ENCODE measurements around the gene PRKG1.

Gene PRKG1

DNA sequence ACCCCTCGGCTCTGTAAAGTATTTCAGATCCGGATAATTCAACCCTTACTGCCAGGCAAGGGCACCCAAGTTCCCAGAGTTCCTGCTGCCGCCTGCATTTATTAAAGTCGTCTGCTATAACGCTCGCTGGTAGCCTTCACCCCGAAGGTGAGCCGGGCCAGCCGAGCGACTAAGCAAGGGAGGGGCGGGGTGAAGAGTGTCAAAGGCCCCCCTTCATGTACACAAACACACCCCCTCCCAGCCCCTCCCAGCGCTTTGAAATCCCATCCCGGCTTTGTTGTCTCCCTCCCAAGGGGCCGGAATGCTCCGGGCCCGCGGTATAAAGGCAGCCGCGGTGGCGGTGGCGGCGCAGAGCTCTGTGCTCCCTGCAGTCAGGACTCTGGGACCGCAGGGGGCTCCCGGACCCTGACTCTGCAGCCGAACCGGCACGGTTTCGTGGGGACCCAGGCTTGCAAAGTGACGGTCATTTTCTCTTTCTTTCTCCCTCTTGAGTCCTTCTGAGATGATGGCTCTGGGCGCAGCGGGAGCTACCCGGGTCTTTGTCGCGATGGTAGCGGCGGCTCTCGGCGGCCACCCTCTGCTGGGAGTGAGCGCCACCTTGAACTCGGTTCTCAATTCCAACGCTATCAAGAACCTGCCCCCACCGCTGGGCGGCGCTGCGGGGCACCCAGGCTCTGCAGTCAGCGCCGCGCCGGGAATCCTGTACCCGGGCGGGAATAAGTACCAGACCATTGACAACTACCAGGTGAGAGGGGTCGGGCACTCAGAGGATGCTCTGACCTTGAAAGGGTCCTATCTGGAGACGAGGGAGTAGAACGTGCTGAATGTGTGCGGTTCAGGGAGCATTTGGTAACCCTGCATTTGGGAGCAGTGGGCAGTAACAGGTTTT lies 1239.9 kb downstream of the PRKG1 start, which contains the start of gene DKK1:
Gene DKK1, plus strand, starts transcription at position 349 of the 889 bp plus-strand sequence. Its CDS starts 154 bp downstream, at position 503.
- no peak for DNase-seq

DNA sequence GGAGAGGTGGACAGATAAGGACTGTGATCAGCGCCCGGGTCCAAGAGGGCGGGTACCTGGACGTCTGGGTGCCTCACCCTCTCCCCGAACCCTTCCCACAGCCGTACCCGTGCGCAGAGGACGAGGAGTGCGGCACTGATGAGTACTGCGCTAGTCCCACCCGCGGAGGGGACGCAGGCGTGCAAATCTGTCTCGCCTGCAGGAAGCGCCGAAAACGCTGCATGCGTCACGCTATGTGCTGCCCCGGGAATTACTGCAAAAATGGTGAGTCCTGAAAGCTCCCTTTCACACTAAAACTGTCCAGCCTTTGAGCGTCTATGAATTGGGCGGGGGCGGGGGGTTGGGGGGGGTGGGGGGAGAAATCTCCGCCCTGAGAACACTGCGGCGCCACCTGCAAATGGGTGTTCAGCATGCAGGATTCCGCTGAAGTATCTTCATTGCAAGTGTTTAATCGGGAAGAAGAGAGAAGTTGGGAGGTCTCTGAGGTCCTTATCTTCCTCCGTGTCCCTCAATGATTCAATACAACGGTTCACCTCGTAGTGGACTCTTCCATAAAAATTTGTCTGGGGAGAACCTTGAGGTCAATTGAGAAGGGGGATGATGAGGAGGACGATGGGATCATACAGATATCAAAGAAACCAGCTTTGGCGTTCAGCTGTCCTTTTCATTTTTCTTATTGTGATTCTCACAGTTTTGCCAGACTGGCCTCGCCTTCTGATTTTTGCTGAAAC lies 1240.7 kb downstream of the PRKG1 start:
- DNase-seq, result no peak

DNA sequence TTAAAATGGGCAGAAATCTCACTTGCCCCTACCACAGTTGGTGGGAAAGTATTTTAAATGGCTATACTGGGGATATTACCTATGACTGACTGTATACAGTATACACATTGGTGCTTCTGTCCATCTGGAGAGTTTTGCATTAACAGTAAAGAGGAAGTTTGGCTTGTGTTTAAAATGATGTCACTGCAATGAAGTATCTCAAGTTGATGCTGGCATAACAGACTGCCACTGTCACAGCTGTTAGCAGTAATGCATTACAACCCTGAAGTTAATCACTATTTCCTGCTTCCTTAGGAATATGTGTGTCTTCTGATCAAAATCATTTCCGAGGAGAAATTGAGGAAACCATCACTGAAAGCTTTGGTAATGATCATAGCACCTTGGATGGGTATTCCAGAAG lies 1241.7 kb downstream of the PRKG1 start:
- DNase-seq, result no peak

DNA sequence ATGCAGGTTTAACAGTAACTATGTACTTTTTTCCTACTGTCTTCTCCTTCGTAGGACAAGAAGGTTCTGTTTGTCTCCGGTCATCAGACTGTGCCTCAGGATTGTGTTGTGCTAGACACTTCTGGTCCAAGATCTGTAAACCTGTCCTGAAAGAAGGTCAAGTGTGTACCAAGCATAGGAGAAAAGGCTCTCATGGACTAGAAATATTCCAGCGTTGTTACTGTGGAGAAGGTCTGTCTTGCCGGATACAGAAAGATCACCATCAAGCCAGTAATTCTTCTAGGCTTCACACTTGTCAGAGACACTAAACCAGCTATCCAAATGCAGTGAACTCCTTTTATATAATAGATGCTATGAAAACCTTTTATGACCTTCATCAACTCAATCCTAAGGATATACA lies 1242.2 kb downstream of the PRKG1 start:
- no peak for DNase-seq

DNA sequence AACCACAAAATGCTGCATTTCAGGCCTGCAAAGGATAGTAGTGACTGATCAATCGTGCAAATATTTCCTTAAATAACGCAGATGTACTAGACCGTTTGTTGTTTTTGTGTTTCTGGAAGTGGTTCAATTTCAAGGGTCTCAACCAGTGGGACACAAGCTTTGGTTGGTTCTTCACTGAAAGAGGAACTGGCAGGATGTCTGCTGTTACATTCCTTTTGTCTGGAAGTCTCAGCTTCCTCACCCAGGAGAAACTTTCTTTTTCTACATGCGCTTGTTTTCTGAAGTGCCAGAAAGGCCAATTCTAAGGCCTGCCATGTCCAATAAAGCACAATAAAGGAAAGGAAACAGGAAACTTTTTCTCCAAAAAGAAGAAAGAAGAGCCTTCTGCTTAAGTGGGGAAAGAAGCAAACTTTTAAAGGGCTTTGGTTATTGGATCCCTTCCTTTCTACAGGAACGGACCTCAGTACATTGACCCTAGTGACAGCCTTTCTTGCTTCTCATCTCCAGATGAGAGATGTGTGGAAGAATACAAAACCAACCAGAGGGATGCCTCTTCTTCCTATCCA lies 1243.9 kb downstream of the PRKG1 start:
- DNase-seq, result no peak

DNA sequence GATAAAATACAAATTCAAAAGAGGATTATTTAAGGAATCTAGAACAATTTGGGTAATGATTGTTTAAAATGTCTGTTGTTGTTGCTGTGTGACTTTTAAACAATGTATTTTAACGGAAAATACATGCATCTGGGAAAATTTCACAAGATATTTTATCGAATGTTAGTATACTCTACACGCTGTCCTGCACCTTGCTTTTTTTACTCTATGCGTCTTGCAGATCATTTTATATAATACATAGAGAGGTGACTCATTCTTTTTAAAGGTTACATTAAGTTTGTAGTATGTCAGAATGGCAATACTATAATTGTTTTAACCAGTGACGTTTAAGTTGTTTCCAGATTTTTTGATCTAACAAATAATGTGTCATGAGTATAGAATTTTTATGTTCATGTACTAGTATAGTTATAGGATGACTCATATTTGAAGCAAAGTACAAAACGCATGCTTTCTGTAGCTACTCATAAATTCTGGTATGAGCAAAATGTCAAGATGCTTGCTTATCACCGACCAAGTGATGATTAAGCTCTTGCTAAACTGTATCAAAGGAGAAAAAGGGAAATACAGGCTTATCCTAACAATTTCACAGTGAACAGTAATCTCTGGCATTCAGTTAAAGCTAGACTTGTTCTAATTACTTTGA lies 1244.7 kb downstream of the PRKG1 start:
- no peak for DNase-seq

DNA sequence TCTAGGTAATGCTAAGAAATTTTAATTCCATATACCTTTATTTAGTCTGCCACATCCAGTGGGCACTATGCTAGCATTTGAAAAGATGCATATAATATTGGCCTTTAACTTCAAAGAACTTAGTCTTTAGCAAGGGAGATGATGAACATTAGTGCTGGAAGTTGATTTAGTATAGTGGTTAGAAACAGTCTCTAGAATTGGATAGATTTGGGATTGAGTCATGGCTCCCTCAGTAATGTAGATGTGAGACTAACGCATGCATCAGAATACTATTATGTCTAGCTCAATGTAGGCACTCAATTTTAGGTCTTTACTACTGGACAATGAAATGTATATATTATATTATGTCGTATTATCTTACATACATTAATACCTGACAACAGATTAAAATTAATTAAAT lies 1245.6 kb downstream of the PRKG1 start:
- DNase-seq, result no peak

DNA sequence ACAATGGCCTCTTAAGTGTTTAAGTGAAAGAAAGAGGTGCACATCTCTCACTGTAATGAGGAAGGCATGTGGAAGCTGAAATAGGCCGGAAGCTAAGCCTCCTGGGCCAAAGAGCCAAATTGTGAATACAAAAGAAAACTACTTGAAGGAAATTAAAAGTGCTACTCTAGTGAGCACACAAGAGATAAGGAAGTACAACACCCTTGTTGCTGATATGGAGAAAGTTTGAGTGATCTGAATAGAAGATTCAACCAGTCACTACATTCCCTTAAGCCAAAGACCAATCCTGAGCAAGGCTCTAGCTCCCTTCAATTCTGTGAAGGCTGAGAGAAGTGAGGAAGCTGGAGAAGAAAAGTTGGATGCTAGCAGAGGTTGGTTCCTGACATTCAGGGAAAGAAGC lies 1248.0 kb downstream of the PRKG1 start:
- no peak for DNase-seq

DNA sequence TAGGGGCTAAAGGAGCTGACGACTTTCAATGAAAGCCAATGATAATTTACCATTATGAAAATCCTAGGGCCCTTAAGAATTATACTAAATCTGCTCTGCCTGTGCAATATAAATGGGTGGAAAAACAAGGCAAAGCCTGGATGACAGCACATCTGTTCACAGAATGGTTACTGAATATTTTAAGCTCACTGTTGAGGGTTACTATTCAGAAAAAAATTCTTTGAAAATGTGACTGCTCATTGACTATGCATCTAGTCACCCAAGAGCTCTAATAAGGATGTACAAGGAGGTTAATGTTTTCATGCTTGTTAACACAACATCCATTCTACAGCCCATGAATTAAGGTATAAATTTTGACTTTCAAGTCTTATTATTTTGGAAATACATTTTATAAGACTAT lies 1248.6 kb downstream of the PRKG1 start:
- no peak for DNase-seq

DNA sequence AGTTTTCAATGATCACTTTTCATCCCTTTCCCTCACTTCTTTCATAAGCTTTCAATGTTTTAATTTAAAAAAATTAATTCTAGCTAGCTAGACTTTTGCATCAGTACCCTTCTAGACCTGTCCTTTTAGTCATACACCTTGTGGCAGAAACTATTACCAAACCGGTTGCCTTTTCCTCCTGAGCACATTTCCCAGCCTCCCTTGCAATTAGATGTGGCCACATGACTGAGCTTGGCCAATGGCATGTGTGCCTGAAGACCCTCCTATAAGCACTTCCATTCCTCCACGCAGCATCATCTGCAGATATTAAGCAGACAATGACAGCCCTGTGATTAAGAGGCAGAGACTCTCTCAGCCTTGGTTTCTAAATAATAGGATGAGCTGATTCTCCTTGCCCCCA lies 1252.1 kb downstream of the PRKG1 start:
- no peak for DNase-seq

DNA sequence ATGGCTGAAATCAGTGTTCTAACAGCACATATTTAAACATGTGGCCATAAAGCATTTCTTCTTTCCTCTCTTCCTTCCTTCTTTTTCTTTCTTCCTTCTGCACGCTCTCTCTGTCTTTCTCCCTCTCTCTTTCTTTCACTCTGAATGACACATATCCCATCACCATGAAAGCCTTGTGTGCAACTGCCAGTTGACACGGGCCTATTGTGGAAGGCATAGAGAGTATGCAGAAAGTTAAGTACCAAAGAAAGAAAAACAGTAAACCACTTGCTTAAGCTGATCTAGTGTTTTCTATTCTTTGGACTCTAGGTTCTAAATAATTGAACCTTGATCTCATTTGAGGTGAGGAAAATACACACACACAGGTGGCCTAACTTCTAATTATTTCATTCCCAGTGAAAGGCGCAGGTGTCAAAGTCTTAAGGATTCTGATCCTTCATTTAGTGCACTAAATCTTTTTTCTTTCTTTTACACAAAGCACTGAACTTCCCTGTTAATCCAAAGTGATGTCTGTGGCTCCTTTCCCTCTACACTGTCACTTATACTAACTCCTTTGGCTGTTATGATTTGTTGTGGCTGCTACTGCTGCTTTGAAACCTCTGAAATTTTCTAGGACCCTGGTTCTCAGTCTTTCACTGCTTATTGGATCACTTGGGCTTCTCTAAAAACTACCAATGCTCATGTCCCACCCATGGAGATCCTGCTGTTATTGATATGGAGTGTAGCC lies 1257.5 kb downstream of the PRKG1 start:
- no peak for DNase-seq

DNA sequence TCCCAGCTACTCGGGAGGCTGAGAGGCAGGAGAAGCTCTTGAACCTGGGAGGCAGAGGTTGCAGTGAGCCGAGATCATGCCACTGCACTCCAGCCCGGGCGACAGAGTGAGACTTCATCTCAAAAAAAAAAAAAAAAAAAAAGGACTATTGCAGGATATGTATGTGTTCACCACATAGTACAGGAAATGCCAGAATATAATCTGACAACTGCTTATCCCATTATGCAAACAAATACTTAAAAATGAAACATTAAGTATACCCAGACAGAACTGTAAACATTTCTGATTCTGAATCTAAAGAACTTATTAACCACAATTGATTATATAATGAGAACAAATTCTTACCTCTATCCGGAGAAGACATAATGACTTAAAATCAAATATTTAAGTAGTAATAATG lies 1258.5 kb downstream of the PRKG1 start:
- DNase-seq, result no peak

DNA sequence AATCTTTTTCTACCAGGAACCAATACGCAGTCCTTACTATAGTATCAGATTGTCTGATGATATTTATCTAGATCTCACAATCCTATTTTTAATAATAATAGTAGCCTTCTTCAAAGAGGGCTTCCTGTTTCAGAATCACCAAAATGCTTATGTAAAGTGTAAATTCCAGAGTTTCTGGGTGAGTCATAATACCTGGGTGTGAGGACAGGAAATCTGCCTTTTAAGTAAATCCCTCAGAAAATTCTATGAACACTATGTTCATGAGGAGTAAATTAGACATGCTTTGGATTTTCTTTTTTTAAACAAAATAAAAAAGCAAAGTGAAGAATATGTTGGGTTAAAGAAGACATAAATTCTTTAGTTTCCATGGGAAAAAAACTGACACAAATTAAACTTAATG lies 1260.3 kb downstream of the PRKG1 start:
- DNase-seq, result no peak

DNA sequence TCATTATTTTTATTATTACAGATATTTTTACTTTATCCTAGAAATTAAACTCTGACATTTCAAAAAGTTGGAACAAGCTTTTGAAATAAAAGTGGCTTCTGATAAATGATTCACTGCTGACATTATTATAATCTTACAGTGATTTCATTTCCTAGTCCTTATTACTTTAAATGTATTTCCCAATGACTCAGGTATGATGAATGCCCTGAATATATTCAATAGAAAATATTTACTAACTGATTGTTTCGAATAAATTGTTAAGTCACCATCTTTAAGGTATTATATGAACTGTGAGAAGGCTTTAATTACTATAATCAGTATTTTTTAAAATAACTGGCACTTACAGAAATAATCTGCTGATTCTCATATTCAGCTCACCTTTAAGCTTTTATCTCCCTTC lies 1261.4 kb downstream of the PRKG1 start:
- no peak for DNase-seq

DNA sequence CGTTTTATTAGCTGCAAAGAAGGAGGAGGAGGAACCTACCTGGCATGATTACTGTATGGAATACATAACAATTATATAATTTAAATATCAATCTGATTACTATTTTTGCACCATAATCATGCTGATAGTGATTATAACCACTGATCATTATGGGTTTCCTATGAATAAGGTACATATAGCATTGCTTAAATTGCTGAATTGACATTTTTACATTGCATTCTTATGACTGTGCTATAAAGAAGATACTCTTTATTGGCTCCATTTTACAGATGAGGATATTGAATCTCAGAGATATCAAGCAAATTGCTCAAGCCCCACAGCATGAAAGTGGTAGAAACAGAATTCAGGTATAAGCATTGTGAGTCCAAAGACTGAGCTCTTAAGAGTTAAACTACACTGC lies 1262.9 kb downstream of the PRKG1 start:
- no peak for DNase-seq

DNA sequence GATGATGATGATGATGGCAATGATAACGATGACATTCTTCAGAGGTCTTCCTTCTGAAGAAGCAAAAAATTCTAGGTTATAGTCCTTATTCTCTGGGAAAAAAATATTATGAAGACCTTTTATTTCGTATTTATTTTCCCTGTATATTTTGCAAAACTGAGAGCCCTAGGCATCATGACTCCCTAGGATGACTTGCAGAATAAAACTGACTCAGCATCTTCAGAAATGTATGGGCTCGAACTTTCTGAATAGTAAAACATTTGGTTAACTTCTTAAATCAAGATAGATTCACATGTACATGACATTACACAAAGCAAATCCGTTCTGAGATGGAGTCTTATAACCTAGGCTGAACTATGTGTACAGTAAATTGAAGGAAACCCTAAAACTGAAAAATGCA lies 1269.2 kb downstream of the PRKG1 start:
- DNase-seq, result no peak

DNA sequence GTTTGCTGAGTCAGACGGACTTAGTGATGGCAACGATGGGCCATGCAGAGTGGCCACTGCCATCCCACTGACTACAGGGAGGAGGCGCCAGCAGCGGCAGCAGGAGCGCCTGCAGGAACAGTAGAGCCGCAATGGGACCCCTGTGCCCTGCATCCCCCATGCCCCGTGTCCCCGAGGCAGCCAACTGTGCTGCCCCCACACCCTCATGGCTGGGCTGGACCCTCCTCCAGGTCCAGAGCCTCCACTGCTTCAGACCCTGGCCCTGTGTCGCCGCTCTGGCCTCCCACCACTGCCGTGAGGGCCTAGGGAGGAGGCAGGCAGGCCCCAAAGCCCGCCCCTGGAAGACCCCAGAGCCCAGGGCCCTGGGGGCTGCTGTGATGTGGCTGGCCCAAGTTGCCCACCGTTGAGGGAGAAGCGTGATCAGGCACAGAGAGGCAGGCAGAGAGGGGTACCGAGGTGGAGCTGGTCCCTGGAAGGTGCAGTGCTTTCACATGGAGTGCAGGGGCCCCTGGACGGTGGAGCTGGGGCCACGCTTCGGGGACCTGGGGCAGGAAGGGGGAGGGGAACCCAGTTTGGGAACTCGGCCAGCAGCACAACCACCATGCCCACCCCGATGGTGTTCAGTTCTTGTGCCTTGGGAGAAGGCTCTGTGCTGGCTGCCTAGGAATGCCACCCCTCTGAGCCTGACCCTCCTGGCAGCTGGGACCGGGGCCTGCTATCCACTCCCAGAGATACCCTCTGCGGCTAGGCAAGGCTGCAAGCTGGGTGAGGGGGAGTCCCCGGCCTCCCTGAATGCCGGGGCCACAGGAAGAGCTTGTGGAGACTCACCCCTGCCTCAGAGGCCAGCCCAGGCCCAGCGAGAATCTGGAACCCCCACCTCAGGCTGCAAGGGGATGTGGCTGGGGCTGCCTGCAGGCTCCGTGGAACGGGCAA lies 1272.4 kb downstream of the PRKG1 start:
- DNase-seq, result no peak

DNA sequence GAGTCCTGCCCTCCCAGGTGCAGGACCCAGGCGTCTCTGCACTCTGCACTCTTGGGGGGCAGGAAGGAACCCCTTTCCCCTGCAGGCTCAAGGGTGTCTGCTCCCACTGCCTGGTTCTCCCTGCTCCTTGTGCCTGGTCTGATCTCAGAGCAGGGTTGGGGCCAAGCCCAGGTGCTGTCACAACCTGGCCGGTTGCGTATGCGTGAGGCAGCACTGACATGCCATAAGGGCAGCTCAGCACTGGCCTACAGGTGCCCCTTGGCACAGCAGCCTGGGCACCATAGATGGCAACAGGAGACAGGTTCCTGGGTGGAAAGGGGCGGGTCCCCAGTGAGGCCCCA lies 1273.0 kb downstream of the PRKG1 start:
- no peak for DNase-seq

Measured in activated naive CD4-positive, alpha-beta T cell (primary cell).